ENCODE data around the gene TXNRD3.

The TXNRD3 gene

GRCh38 chr3:126558336-126559071 lies 96.4 kb downstream of the TXNRD3 start, which contains the start of gene C3orf22:
Gene C3orf22, minus strand, starts transcription at chr3:126558932. Its CDS starts 5,542 bp downstream, at chr3:126553390.
- POLR2A ChIA-PET: no interaction called here

GRCh38 chr3:126557761-126558160 lies 97.2 kb downstream of the TXNRD3 start:
- CTCF ChIA-PET: interaction anchor here (1.6 kb wide), 1 partner anchor 35 kb away, joined by 4 read pairs; no protein-coding TSS in a partner anchor
- TF ChIP-seq, protein P1, sequence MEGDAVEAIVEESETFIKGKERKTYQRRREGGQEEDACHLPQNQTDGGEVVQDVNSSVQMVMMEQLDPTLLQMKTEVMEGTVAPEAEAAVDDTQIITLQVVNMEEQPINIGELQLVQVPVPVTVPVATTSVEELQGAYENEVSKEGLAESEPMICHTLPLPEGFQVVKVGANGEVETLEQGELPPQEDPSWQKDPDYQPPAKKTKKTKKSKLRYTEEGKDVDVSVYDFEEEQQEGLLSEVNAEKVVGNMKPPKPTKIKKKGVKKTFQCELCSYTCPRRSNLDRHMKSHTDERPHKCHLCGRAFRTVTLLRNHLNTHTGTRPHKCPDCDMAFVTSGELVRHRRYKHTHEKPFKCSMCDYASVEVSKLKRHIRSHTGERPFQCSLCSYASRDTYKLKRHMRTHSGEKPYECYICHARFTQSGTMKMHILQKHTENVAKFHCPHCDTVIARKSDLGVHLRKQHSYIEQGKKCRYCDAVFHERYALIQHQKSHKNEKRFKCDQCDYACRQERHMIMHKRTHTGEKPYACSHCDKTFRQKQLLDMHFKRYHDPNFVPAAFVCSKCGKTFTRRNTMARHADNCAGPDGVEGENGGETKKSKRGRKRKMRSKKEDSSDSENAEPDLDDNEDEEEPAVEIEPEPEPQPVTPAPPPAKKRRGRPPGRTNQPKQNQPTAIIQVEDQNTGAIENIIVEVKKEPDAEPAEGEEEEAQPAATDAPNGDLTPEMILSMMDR (IDR thresholded peaks at IDR 0.05; ENCODE audit: control extremely low read depth, extremely low read depth, low read depth, missing control alignments): no peak

More at GRCh38 chr3:126558336-126559071, 96.4 kb downstream of the TXNRD3 start, which contains the start of gene C3orf22:
- no peak for DNase-seq (ENCODE audit: extremely low spot score)
- CTCF ChIA-PET: interaction anchor here (1.6 kb wide), 1 partner anchor 36 kb away, joined by 4 read pairs; no protein-coding TSS in a partner anchor
- TF ChIP-seq, protein P1 (IDR thresholded peaks at IDR 0.05; ENCODE audit: control extremely low read depth, extremely low read depth, low read depth, missing control alignments): no peak

GRCh38 chr3:126557415-126557745 lies 97.5 kb downstream of the TXNRD3 start:
- TF ChIP-seq, protein P1 (IDR thresholded peaks at IDR 0.05; ENCODE audit: control extremely low read depth, extremely low read depth, low read depth, missing control alignments): no peak
- no peak for DNase-seq (ENCODE audit: extremely low spot score)
- ChIA-PET CTCF (no interaction called here), POLR2A (no interaction called here)

More at GRCh38 chr3:126557761-126558160, 97.2 kb downstream of the TXNRD3 start:
- POLR2A ChIA-PET: no interaction called here
- DNase-seq (ENCODE audit: extremely low spot score): no peak

Measured in GM10248 (cell line).